HepG2 (cell line): Measurements from ENCODE around the gene ZDHHC16. TPM values are rescaled to one million over a fixed set of nuclear protein-coding genes. Genes with fewer than 3 reads are reported as not detected.

Experiments used
- ATAC-seq: fragments of 200-7000 bp; cut with Tn5 transposase; 3 replicates; pipeline ENCODE4 v1.9.1; 2020; ENCODE audit warnings: mild to moderate bottlenecking, moderate library complexity
- BruUV-seq: library from RNA; stranded (reverse); fragments of 400-500 nt; replicated peaks from 2 replicates; lab custom pipeline; 2021; lab: Mats Ljungman, UMichigan
- CTCF ChIA-PET: fragments of 300-600 bp; formaldehyde crosslinking; extraction: SDS; loops from one replicate; lab custom pipeline; 2021; ENCODE audit warnings: low total read pairs, inconsistent platforms, low intra/inter-chr PET ratio; lab: Yijun Ruan, JAX
- POLR2A ChIA-PET: fragments of 350-600 bp; sonication (Branson Sonifier 250); formaldehyde crosslinking; loops from one replicate; lab custom pipeline; 2020; ENCODE audit warnings: antibody characterized with exemption, inconsistent platforms; lab: Yijun Ruan, JAX
- DNase-seq: peaks from one replicate; pipeline ENCODE4 v3.0.0-alpha.2; 2015; ENCODE audit warnings: low spot score
- FAIRE-seq: peaks from 3 replicates; lab custom pipeline; 2011; peaks lifted over from hg19 to GRCh38; lab: Jason Lieb, UNC
- H2AFZ ChIP-seq: one replicate; pipeline ENCODE4 v1.6.1; 2011; ENCODE audit warnings: low read length, inconsistent platforms
- H3K27ac ChIP-seq: fragments of 300-600 bp; 3 replicates; pipeline ENCODE4 v1.8.0; 2011; ENCODE audit warnings: mixed run types, mild to moderate bottlenecking, mixed read lengths, low read length, inconsistent platforms; ENCODE audit not compliant: insufficient read depth; ENCODE audit errors: extremely low read length
- H3K27me3 ChIP-seq, 2 experiments: fragments of 200-600 bp in 1 of 2; 2 replicates in 1 of 2; 3 replicates in 1 of 2; pipeline versions ENCODE4 v1.6.0 to v1.8.0; 2011; ENCODE audit warnings: low read length in 2 of 2, mild to moderate bottlenecking in 2 of 2, moderate library complexity in 2 of 2, inconsistent platforms in 1 of 2; ENCODE audit not compliant: insufficient read depth in 2 of 2, control insufficient read depth in 1 of 2
- H3K36me3 ChIP-seq, 2 experiments: fragments of 200-600 bp in 1 of 2; replicated peaks in 1 of 2; 2 replicates in 1 of 2; 3 replicates in 1 of 2; pipeline versions ENCODE4 v1.5.1 to v1.8.0; 2011; ENCODE audit warnings: low read length in 2 of 2, inconsistent platforms in 1 of 2; ENCODE audit not compliant: insufficient read depth in 2 of 2, control insufficient read depth in 1 of 2
- H3K4me1 ChIP-seq: 2 replicates; pipeline ENCODE4 v1.5.1; 2012; ENCODE audit warnings: low read length, inconsistent platforms; ENCODE audit not compliant: insufficient read depth
- H3K4me2 ChIP-seq: 2 replicates; pipeline ENCODE4 v1.6.0; 2011; ENCODE audit warnings: low read depth, low read length, inconsistent platforms
- H3K4me3 ChIP-seq, 3 experiments: fragments of 200-600 bp in 1 of 3; sonication (generic), shearing (Covaris generic) in 1 of 3; replicated peaks in 1 of 3; 2 replicates each; pipeline ENCODE4 v1.5.1; 2011 to 2016; ENCODE audit warnings: low read length in 3 of 3, inconsistent platforms in 2 of 3, low read depth in 2 of 3, mild to moderate bottlenecking in 2 of 3, control low read depth in 1 of 3, mixed read lengths in 1 of 3; ENCODE audit not compliant: insufficient read depth in 1 of 3
- H3K79me2 ChIP-seq: one replicate; pipeline ENCODE4 v1.6.1; 2011; ENCODE audit warnings: low read length, inconsistent platforms; ENCODE audit not compliant: insufficient read depth
- H3K9ac ChIP-seq: 2 replicates; pipeline ENCODE4 v1.6.0; 2011; ENCODE audit warnings: mild to moderate bottlenecking, low read depth, low read length, inconsistent platforms; ENCODE audit not compliant: insufficient read depth
- H3K9me3 ChIP-seq: 2 replicates; pipeline ENCODE4 v1.5.1; 2012; ENCODE audit warnings: mild to moderate bottlenecking, low read length
- H4K20me1 ChIP-seq: 2 replicates; pipeline ENCODE4 v1.6.0; 2011; ENCODE audit warnings: inconsistent platforms, mild to moderate bottlenecking, low read length, moderate library complexity; ENCODE audit not compliant: insufficient read depth
- ELF3 ChIP-seq: IDR thresholded peaks from 2 replicates; pipeline ENCODE4 v1.6.1; 2016; ENCODE audit warnings: missing genetic modification reagents, missing compliant biosample characterization
- ETV5 ChIP-seq: IDR thresholded peaks from 2 replicates; pipeline ENCODE4 v1.6.1; 2018; ENCODE audit warnings: missing biosample characterization, missing genetic modification reagents, inconsistent platforms, borderline replicate concordance
- HOXA7 ChIP-seq: sonication (generic); formaldehyde crosslinking; IDR thresholded peaks from 2 replicates; pipeline ENCODE4 v1.8.1; 2022; ENCODE audit warnings: mild to moderate bottlenecking, missing genetic modification reagents, moderate library complexity
- IRX3 ChIP-seq: sonication (generic); formaldehyde crosslinking; IDR thresholded peaks from 2 replicates; pipeline ENCODE4 v1.8.1; 2023; ENCODE audit warnings: mild to moderate bottlenecking, low read depth, missing genetic modification reagents, borderline replicate concordance
- MYNN ChIP-seq: sonication (generic); formaldehyde crosslinking; IDR thresholded peaks from 2 replicates; pipeline ENCODE4 v1.4.0; 2020; ENCODE audit warnings: mild to moderate bottlenecking, low read depth, missing genetic modification reagents
- NR3C1 ChIP-seq: sonication (generic); formaldehyde crosslinking; IDR thresholded peaks from 2 replicates; pipeline ENCODE4 v1.4.0; 2020; ENCODE audit warnings: missing genetic modification reagents
- SCMH1 ChIP-seq: sonication (generic); formaldehyde crosslinking; IDR thresholded peaks from 2 replicates; pipeline ENCODE4 v1.9.0; 2021; ENCODE audit warnings: missing genetic modification reagents, mild to moderate bottlenecking, borderline replicate concordance
- SP5 ChIP-seq: IDR thresholded peaks from 2 replicates; pipeline ENCODE4 v1.6.1; 2016; ENCODE audit warnings: low read depth, borderline replicate concordance
- ZFX ChIP-seq: sonication (generic); formaldehyde crosslinking; IDR thresholded peaks from 2 replicates; pipeline ENCODE4 v1.4.0; 2020; ENCODE audit warnings: mild to moderate bottlenecking, low read depth, missing genetic modification reagents, moderate library complexity
- ZNF382 ChIP-seq: sonication (generic); formaldehyde crosslinking; IDR thresholded peaks from 2 replicates; pipeline ENCODE4 v1.5.0; 2020; ENCODE audit warnings: missing genetic modification reagents, mild to moderate bottlenecking, borderline replicate concordance
- ZNF569 ChIP-seq: sonication (generic); formaldehyde crosslinking; IDR thresholded peaks from 2 replicates; pipeline ENCODE4 v1.5.0; 2020; ENCODE audit warnings: mild to moderate bottlenecking, missing genetic modification reagents, moderate library complexity, borderline replicate concordance
- WGBS: methylation state at CpG from one replicate; pipeline ENCODE4 v1.1.6; 2017; ENCODE audit warnings: low lambda C conversion rate; 5-methylcytosine and 5-hydroxymethylcytosine counted together
- in situ Hi-C: cut with HindIII; loops from 2 replicates; pipeline ENCODE4 v1.10.0; 2017; ENCODE audit warnings: low pct_unique_long_range_greater_than_20kb; ENCODE audit not compliant: extremely low pct_ligation_motif_present
- intact Hi-C: fragments of 100-400 bp; cut with micrococcal nuclease; formaldehyde crosslinking; loops from one replicate; pipeline ENCODE4 v1.10.0; 2022; ENCODE audit not compliant: unreplicated experiment
- polyA plus RNA-seq, 8 experiments: library from polyadenylated mRNA; depleted of rRNA in 3 of 8; stranded (reverse) in 7 of 8; unstranded in 1 of 8; fragments of >200 nt; fragmentation: Illumina TruSeq in 4 of 8; extraction: Trizol in 4 of 8; gene quantifications; 2 replicates each; pipeline versions ENCODE4 v1.2.1 to v1.2.3, GENCODE V29; 2011 to 2016; ENCODE audit warnings: low read depth in 4 of 8, missing spikeins in 1 of 8, mixed read lengths in 1 of 8; ENCODE audit not compliant: insufficient read depth in 1 of 8
- total RNA-seq, 5 experiments: library from RNA; depleted of rRNA; stranded (reverse); fragments of >200 nt; fragmentation: Illumina TruSeq; extraction: Trizol; gene quantifications; 2 replicates each; pipeline ENCODE4 v1.2.3, GENCODE V29; 2016; ENCODE audit warnings: low read depth in 1 of 5
- TF ChIP-seq, protein P1 (sequence below): sonication (generic); formaldehyde crosslinking; IDR thresholded peaks from 2 replicates; pipeline ENCODE4 v1.9.0; 2021; ENCODE audit warnings: missing genetic modification reagents, mild to moderate bottlenecking, borderline replicate concordance
- TF ChIP-seq, protein P2 (sequence below): sonication (generic); formaldehyde crosslinking; IDR thresholded peaks from 2 replicates; pipeline ENCODE4 v1.8.0; 2022; ENCODE audit warnings: mild to moderate bottlenecking, missing genetic modification reagents, moderate library complexity
- TF ChIP-seq, protein P3 (sequence below): sonication (generic); formaldehyde crosslinking; IDR thresholded peaks from 2 replicates; pipeline ENCODE4 v1.8.1; 2023; ENCODE audit warnings: missing genetic modification reagents, mild to moderate bottlenecking, borderline replicate concordance
- TF ChIP-seq, protein P4 (sequence below): sonication (generic); formaldehyde crosslinking; IDR thresholded peaks from 2 replicates; pipeline ENCODE4 v1.5.1; 2020; ENCODE audit warnings: missing genetic modification reagents, mild to moderate bottlenecking, borderline replicate concordance

Gene ZDHHC16
- total and polyA plus RNA-seq, 2 of the 13 experiments (the other 11 are each of a cell fraction or from before 2014, with no cell fraction given): 40.8 to 41.8 TPM

DNA sequence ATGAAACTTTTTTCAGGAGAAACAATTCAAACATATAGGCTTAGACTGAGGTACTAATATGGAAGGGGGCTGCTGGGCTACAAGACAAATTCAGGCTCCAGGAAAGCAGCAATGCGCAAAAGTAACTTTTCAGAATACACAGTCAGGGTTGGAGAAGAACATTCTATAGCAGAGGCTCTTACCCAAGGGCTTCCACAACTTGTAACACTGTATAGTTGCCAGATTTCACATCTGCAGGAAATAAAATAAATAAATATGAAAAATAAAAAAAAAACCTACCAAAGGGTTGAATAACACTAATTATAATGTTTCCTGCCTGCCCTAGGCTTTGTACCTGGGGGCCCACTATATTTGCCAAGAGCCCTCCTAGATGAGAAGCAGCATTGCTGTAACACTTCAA, 37.9 kb downstream of the ZDHHC16 start:
- no peak overlapping the region for H3K4me3 ChIP-seq
- peaks cover 42% of the 10 kb centered on the region for H3K79me2 ChIP-seq
- no peak for ATAC-seq
- intact Hi-C loops (no loop called here), in situ Hi-C loops (no loop called here)
- BruUV-seq: no TSS peak
- H3K4me2 ChIP-seq: no peak overlapping the region
- 100% methylated on average over 1 of the region's 1 CpG for WGBS
- H3K4me1 ChIP-seq: peaks cover 21% of the 10 kb centered on the region
- H3K27me3 ChIP-seq: no peaks in the 10 kb centered on the region
- H3K9ac ChIP-seq: no peak overlapping the region
- H4K20me1 ChIP-seq: no peaks in the 10 kb centered on the region
- no peak overlapping the region for H3K27ac ChIP-seq
- no peak for DNase-seq
- no peak for TF ChIP-seq ZNF382 (CRISPR knock-in tag)
- no peak for TF ChIP-seq HOXA7
- no peak for TF ChIP-seq ZNF569 (CRISPR knock-in tag)
- TF ChIP-seq IRX3 (CRISPR knock-in tag): no peak
- peaks cover 11 to 48% of the 10 kb centered on the region in 2 experiments for H3K36me3 ChIP-seq
- no peak overlapping the region for H2AFZ ChIP-seq
- ChIA-PET POLR2A (no interaction called here), CTCF (no interaction called here)
- no peak for FAIRE-seq
- H3K9me3 ChIP-seq: no peaks in the 10 kb centered on the region

DNA sequence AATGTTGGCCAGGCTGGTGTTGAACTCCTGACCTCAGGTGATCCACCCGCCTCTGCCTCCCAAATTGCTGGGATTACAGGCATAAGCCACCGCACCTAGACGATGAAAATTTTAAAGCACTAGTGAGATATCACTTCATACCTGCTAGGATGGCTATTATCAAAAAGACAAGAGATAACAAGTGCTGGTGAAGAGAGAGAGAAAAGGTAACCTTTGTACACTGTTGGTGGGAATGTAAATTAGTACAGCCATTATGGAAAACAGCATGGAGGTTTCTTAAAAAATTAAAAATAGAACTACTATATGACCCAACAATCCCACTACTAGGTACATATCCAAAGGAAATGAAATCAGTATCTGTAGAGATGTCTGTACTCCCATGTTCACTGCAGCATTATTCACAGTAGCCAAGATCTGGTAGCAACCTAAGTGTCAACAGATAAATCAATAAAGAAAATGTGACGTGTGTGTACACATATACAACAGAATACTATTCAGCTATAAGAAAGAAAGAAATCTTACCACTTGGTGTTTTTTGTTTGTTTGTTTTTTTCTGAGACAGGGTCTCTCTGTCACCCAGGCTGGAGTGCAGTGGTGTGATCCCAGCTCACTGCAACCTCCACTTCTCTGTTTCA, 39.8 kb downstream of the ZDHHC16 start:
- H2AFZ ChIP-seq: no peak overlapping the region
- H3K9ac ChIP-seq: no peak overlapping the region
- ATAC-seq (no peak), DNase-seq (no peak), FAIRE-seq (no peak)
- peaks cover 9% of the 10 kb centered on the region; the same call in 1 of the 2 replicates for H3K4me1 ChIP-seq
- H4K20me1 ChIP-seq: peaks cover 7% of the 10 kb centered on the region; the same call in 1 of the 2 replicates
- CTCF ChIA-PET: no interaction called here
- no peak overlapping the region for H3K27ac ChIP-seq
- no peak overlapping the region for H3K4me2 ChIP-seq
- H3K9me3 ChIP-seq: no peaks in the 10 kb centered on the region
- BruUV-seq: no TSS peak
- POLR2A ChIA-PET: no interaction called here
- H3K79me2 ChIP-seq: peaks cover 59% of the 10 kb centered on the region
- no peaks in the 10 kb centered on the region for H3K27me3 ChIP-seq
- in situ Hi-C loops: no loop called here
- 96% methylated on average over 4 of the region's 4 CpGs for WGBS
- H3K4me3 ChIP-seq: no peak overlapping the region
- intact Hi-C loops: no loop called here
- H3K36me3 ChIP-seq: peaks cover 5 to 37% of the 10 kb centered on the region in 2 experiments
- TF ChIP-seq ETV5 (CRISPR knock-in tag) (no peak), SP5 (CRISPR knock-in tag) (no peak), ELF3 (CRISPR knock-in tag) (no peak), NR3C1 (CRISPR knock-in tag) (no peak), MYNN (CRISPR knock-in tag) (no peak), SCMH1 (CRISPR knock-in tag) (no peak), ZFX (CRISPR knock-in tag) (no peak)
- TF ChIP-seq, protein P1, sequence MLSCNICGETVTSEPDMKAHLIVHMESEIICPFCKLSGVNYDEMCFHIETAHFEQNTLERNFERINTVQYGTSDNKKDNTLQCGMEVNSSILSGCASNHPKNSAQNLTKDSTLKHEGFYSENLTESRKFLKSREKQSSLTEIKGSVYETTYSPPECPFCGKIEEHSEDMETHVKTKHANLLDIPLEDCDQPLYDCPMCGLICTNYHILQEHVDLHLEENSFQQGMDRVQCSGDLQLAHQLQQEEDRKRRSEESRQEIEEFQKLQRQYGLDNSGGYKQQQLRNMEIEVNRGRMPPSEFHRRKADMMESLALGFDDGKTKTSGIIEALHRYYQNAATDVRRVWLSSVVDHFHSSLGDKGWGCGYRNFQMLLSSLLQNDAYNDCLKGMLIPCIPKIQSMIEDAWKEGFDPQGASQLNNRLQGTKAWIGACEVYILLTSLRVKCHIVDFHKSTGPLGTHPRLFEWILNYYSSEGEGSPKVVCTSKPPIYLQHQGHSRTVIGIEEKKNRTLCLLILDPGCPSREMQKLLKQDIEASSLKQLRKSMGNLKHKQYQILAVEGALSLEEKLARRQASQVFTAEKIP (CRISPR knock-in tag): no peak
- TF ChIP-seq, protein P2, sequence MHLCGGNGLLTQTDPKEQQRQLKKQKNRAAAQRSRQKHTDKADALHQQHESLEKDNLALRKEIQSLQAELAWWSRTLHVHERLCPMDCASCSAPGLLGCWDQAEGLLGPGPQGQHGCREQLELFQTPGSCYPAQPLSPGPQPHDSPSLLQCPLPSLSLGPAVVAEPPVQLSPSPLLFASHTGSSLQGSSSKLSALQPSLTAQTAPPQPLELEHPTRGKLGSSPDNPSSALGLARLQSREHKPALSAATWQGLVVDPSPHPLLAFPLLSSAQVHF (CRISPR knock-in tag): no peak
- TF ChIP-seq, protein P3, sequence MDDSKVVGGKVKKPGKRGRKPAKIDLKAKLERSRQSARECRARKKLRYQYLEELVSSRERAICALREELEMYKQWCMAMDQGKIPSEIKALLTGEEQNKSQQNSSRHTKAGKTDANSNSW: no peak
- TF ChIP-seq, protein P4, sequence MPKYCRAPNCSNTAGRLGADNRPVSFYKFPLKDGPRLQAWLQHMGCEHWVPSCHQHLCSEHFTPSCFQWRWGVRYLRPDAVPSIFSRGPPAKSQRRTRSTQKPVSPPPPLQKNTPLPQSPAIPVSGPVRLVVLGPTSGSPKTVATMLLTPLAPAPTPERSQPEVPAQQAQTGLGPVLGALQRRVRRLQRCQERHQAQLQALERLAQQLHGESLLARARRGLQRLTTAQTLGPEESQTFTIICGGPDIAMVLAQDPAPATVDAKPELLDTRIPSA (CRISPR knock-in tag): no peak
